NCI-H446 (cell line): ENCODE data around the gene ABHD17C.
"Not testable (repeated sequence)": the region's sequence is repeated elsewhere in the genome, so short reads cannot be mapped to it uniquely, and the experiment has no call there.

Source experiments
- DNase-seq, 2 experiments: peaks; one replicate each; lab custom pipeline; 2025; lab: John Stamatoyannopoulos, UW

Gene ABHD17C

GRCh38 chr15:80695099-80695910 lies at the start of gene ABHD17C:
Gene ABHD17C (plus strand): TSS chr15:80695310. CDS start chr15:80695430, 120 bp downstream.
- peak in 1 of 2 experiments; percentile 51 for DNase-seq

- DNase-seq = no peak
Measured at GRCh38 chr15:80645494-80646065, 49.5 kb upstream of the ABHD17C start.

- not testable (repeated sequence) for DNase-seq
Measured at GRCh38 chr15:80647424-80647823, 47.7 kb upstream of the ABHD17C start.

GRCh38 chr15:80654299-80654698 lies 40.8 kb upstream of the ABHD17C start:
- DNase-seq = no peak

GRCh38 chr15:80659375-80659774 lies 35.7 kb upstream of the ABHD17C start:
- DNase-seq = no peak

- DNase-seq = peak in 1 of 2 experiments; percentile 37
Measured at GRCh38 chr15:80660119-80660518, 35.0 kb upstream of the ABHD17C start.

GRCh38 chr15:80662129-80662528 lies 33.0 kb upstream of the ABHD17C start:
- no peak for DNase-seq

GRCh38 chr15:80662757-80663553 lies 32.2 kb upstream of the ABHD17C start:
- DNase-seq = no peak

- no peak for DNase-seq
Measured at GRCh38 chr15:80665151-80665550, 30.0 kb upstream of the ABHD17C start.

- DNase-seq = no peak
Measured at GRCh38 chr15:80667936-80668335, 27.2 kb upstream of the ABHD17C start.

GRCh38 chr15:80668546-80669236 lies 26.4 kb upstream of the ABHD17C start:
- DNase-seq = no peak

- DNase-seq = no peak
Measured at GRCh38 chr15:80669663-80670273, 25.3 kb upstream of the ABHD17C start.

GRCh38 chr15:80673561-80674244 lies 21.4 kb upstream of the ABHD17C start:
- no peak for DNase-seq

GRCh38 chr15:80674245-80674614 lies 20.9 kb upstream of the ABHD17C start:
- no peak for DNase-seq

- no peak for DNase-seq
Measured at GRCh38 chr15:80677041-80677440, 18.1 kb upstream of the ABHD17C start.

- DNase-seq = no peak
Measured at GRCh38 chr15:80679167-80679803, 15.8 kb upstream of the ABHD17C start.

- no peak for DNase-seq
Measured at GRCh38 chr15:80679804-80680175, 15.3 kb upstream of the ABHD17C start.

- no peak for DNase-seq
Measured at GRCh38 chr15:80682201-80682600, 12.9 kb upstream of the ABHD17C start.

- no peak for DNase-seq
Measured at GRCh38 chr15:80684697-80685096, 10.4 kb upstream of the ABHD17C start.

- no peak for DNase-seq
Measured at GRCh38 chr15:80685628-80686027, 9.5 kb upstream of the ABHD17C start.

GRCh38 chr15:80689294-80689693 lies 5.8 kb upstream of the ABHD17C start:
- no peak for DNase-seq
